ENCODE results near the gene CASP10. TPM values are rescaled to one million over a fixed set of nuclear protein-coding genes. Genes with fewer than 3 reads are reported as not detected.
A peak's percentile ranks its signal among the peaks of the same experiment; 100 is the strongest.

Gene CASP10
- total and polyA plus RNA-seq, 2 of the 13 experiments (the other 11 are each of a cell fraction or from before 2014, with no cell fraction given), result 22.2 to 23.8 TPM

- TF ChIP-seq ZNF574 (CRISPR knock-in tag; IDR thresholded peaks at IDR 0.05) (no peak), ZBTB1 (CRISPR knock-in tag; IDR thresholded peaks at IDR 0.05; ENCODE audit: borderline replicate concordance) (no peak), PCBP2 (optimal IDR thresholded peaks at IDR 0.05; ENCODE audit: low read depth, low read length, poor library complexity, severe bottlenecking) (no peak), RBAK (CRISPR knock-in tag; IDR thresholded peaks at IDR 0.05) (no peak), ZNF691 (CRISPR knock-in tag; IDR thresholded peaks at IDR 0.05; ENCODE audit: borderline replicate concordance, low read depth) (no peak), ZSCAN21 (CRISPR knock-in tag; IDR thresholded peaks at IDR 0.05; ENCODE audit: borderline replicate concordance) (no peak), ZNF597 (CRISPR knock-in tag; IDR thresholded peaks at IDR 0.05) (no peak), PLRG1 (conservative IDR thresholded peaks at IDR 0.05) (no peak), NFKB2 (CRISPR knock-in tag; IDR thresholded peaks at IDR 0.05; ENCODE audit: borderline replicate concordance) (no peak), RBFOX2 (IDR thresholded peaks at IDR 0.05; ENCODE audit: low read depth, low read length) (0 out of 2 replicates have a peak, but pooled peaks have one; percentile 47), PREB (CRISPR knock-in tag; IDR thresholded peaks at IDR 0.05) (no peak), ZNF605 (CRISPR knock-in tag; IDR thresholded peaks at IDR 0.05) (peak; percentile 29), ATF7 (IDR thresholded peaks at IDR 0.05) (no peak), ATF7 (CRISPR knock-in tag; IDR thresholded peaks at IDR 0.05) (no peak), ZNF766 (CRISPR knock-in tag; IDR thresholded peaks at IDR 0.05; ENCODE audit: borderline replicate concordance) (no peak), MYC (CRISPR knock-in tag; IDR thresholded peaks at IDR 0.05; ENCODE audit: borderline replicate concordance) (no peak), GMEB1 (CRISPR knock-in tag; IDR thresholded peaks at IDR 0.05; ENCODE audit: borderline replicate concordance) (no peak), ZNF556 (CRISPR knock-in tag; IDR thresholded peaks at IDR 0.05; ENCODE audit: borderline replicate concordance) (no peak), POLR2A (IDR thresholded peaks at IDR 0.05; ENCODE audit: insufficient read depth in 1 of 2, low read depth in 2 of 2, low read length in 2 of 2) (no peak), NR2F2 (IDR thresholded peaks at IDR 0.05; ENCODE audit: borderline replicate concordance, low read depth) (no peak), ZNF883 (CRISPR knock-in tag; IDR thresholded peaks at IDR 0.05; ENCODE audit: not compliant biosample characterization) (no peak), TCF7L2 (IDR thresholded peaks at IDR 0.05; ENCODE audit: low read depth, low read length) (no peak), TSC22D2 (CRISPR knock-in tag; IDR thresholded peaks at IDR 0.05; ENCODE audit: borderline replicate concordance) (no peak)
Measured at GRCh38 chr2:201233812-201234662, 51.1 kb downstream of the CASP10 start (continued).

Measured in HepG2 (cell line).